Testis (tissue), 2 donors: Measurements from ENCODE around the gene USP49.

Experiments
- POLR2A ChIP-seq: fragments of 450-650 bp; IDR thresholded peaks from one replicate; pipeline ENCODE4 v1.6.1; 2017; ENCODE audit warnings: antibody characterized with exemption, mild to moderate bottlenecking, moderate library complexity
- TF ChIP-seq, protein P1 (sequence below), 3 experiments: fragments of 450-650 bp in 2 of 3; fragments of 200-600 bp in 1 of 3; sonication (generic) in 1 of 3; IDR thresholded peaks; one replicate each; pipeline ENCODE4 v1.5.1; 2016 to 2019; ENCODE audit warnings: antibody characterized with exemption in 3 of 3, mild to moderate bottlenecking in 2 of 3, moderate library complexity in 1 of 3

- TF ChIP-seq, protein P1, sequence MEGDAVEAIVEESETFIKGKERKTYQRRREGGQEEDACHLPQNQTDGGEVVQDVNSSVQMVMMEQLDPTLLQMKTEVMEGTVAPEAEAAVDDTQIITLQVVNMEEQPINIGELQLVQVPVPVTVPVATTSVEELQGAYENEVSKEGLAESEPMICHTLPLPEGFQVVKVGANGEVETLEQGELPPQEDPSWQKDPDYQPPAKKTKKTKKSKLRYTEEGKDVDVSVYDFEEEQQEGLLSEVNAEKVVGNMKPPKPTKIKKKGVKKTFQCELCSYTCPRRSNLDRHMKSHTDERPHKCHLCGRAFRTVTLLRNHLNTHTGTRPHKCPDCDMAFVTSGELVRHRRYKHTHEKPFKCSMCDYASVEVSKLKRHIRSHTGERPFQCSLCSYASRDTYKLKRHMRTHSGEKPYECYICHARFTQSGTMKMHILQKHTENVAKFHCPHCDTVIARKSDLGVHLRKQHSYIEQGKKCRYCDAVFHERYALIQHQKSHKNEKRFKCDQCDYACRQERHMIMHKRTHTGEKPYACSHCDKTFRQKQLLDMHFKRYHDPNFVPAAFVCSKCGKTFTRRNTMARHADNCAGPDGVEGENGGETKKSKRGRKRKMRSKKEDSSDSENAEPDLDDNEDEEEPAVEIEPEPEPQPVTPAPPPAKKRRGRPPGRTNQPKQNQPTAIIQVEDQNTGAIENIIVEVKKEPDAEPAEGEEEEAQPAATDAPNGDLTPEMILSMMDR (IDR thresholded peaks at IDR 0.05), result no peak
- TF ChIP-seq POLR2A, result no peak
Observed at GRCh38 chr6:41750374-41750773, 144.8 kb downstream of the USP49 start.
